ENCODE data around the gene PRIM1. TPM values are rescaled to one million over a fixed set of nuclear protein-coding genes. Genes with fewer than 3 reads are reported as not detected.
"Not testable (repeated sequence)": the region's sequence is repeated elsewhere in the genome, so short reads cannot be mapped to it uniquely, and the experiment has no call there.

The PRIM1 gene
- total and polyA plus RNA-seq, 3 experiments from 2014 or later = 39.6 to 80.5 (median 79.1) TPM

GRCh38 chr12:56758728-56759262 is 6.7 kb upstream of the PRIM1 start:
- no peak overlapping the region for H3K27ac Mint-ChIP-seq
- POLR2A ChIA-PET = no interaction called here

GRCh38 chr12:56757971-56758370 is 5.8 kb upstream of the PRIM1 start:
- H3K4me1 Mint-ChIP-seq; H3K27me3 Mint-ChIP-seq; H3K27ac Mint-ChIP-seq; H3K27ac ChIP-seq (ENCODE audit: low read depth, low read length); H3K36me3 Mint-ChIP-seq; H3K36me3 ChIP-seq (ENCODE audit: insufficient read depth, low read length); H3K27me3 ChIP-seq (ENCODE audit: insufficient read depth, low read length, poor library complexity, severe bottlenecking); H3K9me3 Mint-ChIP-seq; H3K4me3 ChIP-seq (ENCODE audit: low read length); H3K4me3 Mint-ChIP-seq; POLR2A ChIA-PET; H3K9me3 ChIP-seq (ENCODE audit: low read length); H3K4me1 ChIP-seq (ENCODE audit: insufficient read depth, low read length); DNase-seq: not testable (repeated sequence)
- CTCF ChIA-PET = interaction anchor here (0.7 to 3.3 kb wide), 8 partner anchors 17 to 354 kb away, joined by 3 to 10 read pairs (median 5); partner anchors contain the start of gene STAT6

More at GRCh38 chr12:56758728-56759262, 6.7 kb upstream of the PRIM1 start:
- Histone ChIP-seq H3K27me3 (ENCODE audit: insufficient read depth, low read length, poor library complexity, severe bottlenecking) (no peaks in the 10 kb centered on the region), H3K9me3 (ENCODE audit: low read length) (no peaks in the 10 kb centered on the region), H3K36me3 (ENCODE audit: insufficient read depth, low read length) (no peaks in the 10 kb centered on the region), H3K27ac (ENCODE audit: low read depth, low read length) (no peak overlapping the region), H3K4me1 (ENCODE audit: insufficient read depth, low read length) (no peaks in the 10 kb centered on the region), H3K4me3 (ENCODE audit: low read length) (no peak overlapping the region)
- Mint-ChIP-seq H3K4me3 (no peak overlapping the region), H3K4me1 (peaks cover 0 to 2% (median 2%) of the 10 kb centered on the region in 3 donors), H3K9me3 (peaks cover 0 to 5% (median 5%) of the 10 kb centered on the region in 5 donors), H3K27me3 (peaks cover 4 to 5% of the 10 kb centered on the region in 2 donors), H3K36me3 (peaks cover 0 to 4% (median 0%) of the 10 kb centered on the region in 3 donors)
- CTCF ChIA-PET = interaction anchor here (1.0 to 2.0 kb wide), 4 partner anchors 11 to 353 kb away, joined by 3 to 9 read pairs (median 4); partner anchors contain the start of gene STAT6
- DNase-seq = no peak

GRCh38 chr12:56753566-56753965 is 1.4 kb upstream of the PRIM1 start:
- ChIA-PET POLR2A (interaction anchor here (0.7 to 1.7 kb wide), 2 partner anchors 28 to 999 kb away, joined by 4 to 6 read pairs; partner anchors contain the start of gene CDK4), CTCF (interaction anchor here (0.7 to 4.2 kb wide), 6 partner anchors 11 to 248 kb away, joined by 3 to 19 read pairs (median 3); partner anchors contain the start of gene NACA)
- H3K36me3 ChIP-seq (ENCODE audit: insufficient read depth, low read length) = no peaks in the 10 kb centered on the region
- H3K27ac ChIP-seq (ENCODE audit: low read depth, low read length) = no peak overlapping the region
- peaks cover 0 to 19% (median 9%) of the 10 kb centered on the region in 3 donors for H3K36me3 Mint-ChIP-seq
- peaks cover 0 to under 1% (median 0%) of the 10 kb centered on the region in 5 donors for H3K9me3 Mint-ChIP-seq
- H3K27me3 Mint-ChIP-seq = no peaks in the 10 kb centered on the region
- H3K9me3 ChIP-seq (ENCODE audit: low read length) = no peaks in the 10 kb centered on the region
- H3K4me3 Mint-ChIP-seq = peak overlapping the region; percentile 20 to 92 (median 57)
- H3K4me1 Mint-ChIP-seq = peaks cover 22 to 32% (median 31%) of the 10 kb centered on the region in 3 donors
- no peaks in the 10 kb centered on the region for H3K4me1 ChIP-seq (ENCODE audit: insufficient read depth, low read length)
- no peak for DNase-seq
- H3K4me3 ChIP-seq (ENCODE audit: low read length) = no peak overlapping the region
- H3K27ac Mint-ChIP-seq = peak overlapping the region in 3 of 8 donors; percentile 7 to 72 (median 69)
- no peaks in the 10 kb centered on the region for H3K27me3 ChIP-seq (ENCODE audit: insufficient read depth, low read length, poor library complexity, severe bottlenecking)

GRCh38 chr12:56750596-56750995 is 1.5 kb downstream of the PRIM1 start:
- not testable (repeated sequence) for H3K27me3 Mint-ChIP-seq; H3K27me3 ChIP-seq (ENCODE audit: insufficient read depth, low read length, poor library complexity, severe bottlenecking); H3K9me3 Mint-ChIP-seq; H3K4me3 ChIP-seq (ENCODE audit: low read length); H3K9me3 ChIP-seq (ENCODE audit: low read length); DNase-seq; H3K4me1 ChIP-seq (ENCODE audit: insufficient read depth, low read length); H3K27ac ChIP-seq (ENCODE audit: low read depth, low read length)
- Mint-ChIP-seq H3K4me1 (peaks cover 24 to 42% (median 41%) of the 10 kb centered on the region in 3 donors), H3K27ac (peak overlapping the region in 3 of 8 donors; percentile 1 to 96 (median 69)), H3K36me3 (peaks cover 6 to 42% (median 23%) of the 10 kb centered on the region in 3 donors), H3K4me3 (peak overlapping the region in 4 of 7 donors; percentile 15 to 98 (median 86))
- ChIA-PET CTCF (interaction anchor here (0.9 to 1.6 kb wide), 2 partner anchors 115 to 238 kb away, joined by 3 to 4 read pairs; no protein-coding TSS in a partner anchor), POLR2A (interaction anchor here (1.0 to 1.2 kb wide), 2 partner anchors 63 to 66 kb away, joined by 4 read pairs; partner anchors contain the start of gene PTGES3)
- peaks cover 21% of the 10 kb centered on the region for H3K36me3 ChIP-seq (ENCODE audit: insufficient read depth, low read length)

- Histone ChIP-seq H3K9me3 (ENCODE audit: low read length) (no peaks in the 10 kb centered on the region), H3K4me1 (ENCODE audit: insufficient read depth, low read length) (no peaks in the 10 kb centered on the region), H3K27me3 (ENCODE audit: insufficient read depth, low read length, poor library complexity, severe bottlenecking) (no peaks in the 10 kb centered on the region), H3K36me3 (ENCODE audit: insufficient read depth, low read length) (peaks cover 21% of the 10 kb centered on the region), H3K4me3 (ENCODE audit: low read length) (no peak overlapping the region), H3K27ac (ENCODE audit: low read depth, low read length) (no peak overlapping the region)
- ChIA-PET CTCF (interaction anchor here (1.6 kb wide), 1 partner anchor 238 kb away, joined by 4 read pairs; no protein-coding TSS in a partner anchor), POLR2A (no interaction called here)
- peak overlapping the region; percentile 10 to 75 (median 45) for H3K4me3 Mint-ChIP-seq
- no peaks in the 10 kb centered on the region for H3K27me3 Mint-ChIP-seq
- peaks cover 24 to 42% (median 41%) of the 10 kb centered on the region in 3 donors for H3K4me1 Mint-ChIP-seq
- peak overlapping the region; percentile 1 to 92 (median 55) for H3K27ac Mint-ChIP-seq
- no peak for DNase-seq
- peaks cover 6 to 47% (median 23%) of the 10 kb centered on the region in 3 donors for H3K36me3 Mint-ChIP-seq
- no peaks in the 10 kb centered on the region for H3K9me3 Mint-ChIP-seq
These were observed 2.3 kb downstream of the PRIM1 start for GRCh38 chr12:56749853-56750252.

- Histone ChIP-seq H3K27ac (ENCODE audit: low read depth, low read length) (no peak overlapping the region), H3K36me3 (ENCODE audit: insufficient read depth, low read length) (peaks cover 23% of the 10 kb centered on the region), H3K4me3 (ENCODE audit: low read length) (no peak overlapping the region), H3K27me3 (ENCODE audit: insufficient read depth, low read length, poor library complexity, severe bottlenecking) (no peaks in the 10 kb centered on the region), H3K4me1 (ENCODE audit: insufficient read depth, low read length) (no peaks in the 10 kb centered on the region), H3K9me3 (ENCODE audit: low read length) (no peaks in the 10 kb centered on the region)
- no peak for DNase-seq
- CTCF ChIA-PET = interaction anchor here (1.5 kb wide), 1 partner anchor 8 kb away, joined by 3 read pairs; no protein-coding TSS in a partner anchor
- Mint-ChIP-seq H3K4me1 (peaks cover 24 to 42% (median 41%) of the 10 kb centered on the region in 3 donors), H3K4me3 (peak overlapping the region in 2 of 7 donors; percentile 10 to 75), H3K27me3 (no peaks in the 10 kb centered on the region), H3K36me3 (peaks cover 6 to 52% (median 23%) of the 10 kb centered on the region in 3 donors), H3K9me3 (no peaks in the 10 kb centered on the region), H3K27ac (peak overlapping the region in 2 of 8 donors; percentile 29 to 87)
- POLR2A ChIA-PET = no interaction called here
These were observed 2.8 kb downstream of the PRIM1 start for GRCh38 chr12:56749359-56749758.

- H3K4me3 ChIP-seq (ENCODE audit: low read length) = no peak overlapping the region
- Mint-ChIP-seq H3K27me3 (no peaks in the 10 kb centered on the region), H3K4me1 (peaks cover 25 to 26% (median 25%) of the 10 kb centered on the region in 3 donors), H3K27ac (peak overlapping the region in 1 of 8 donors; percentile 60), H3K9me3 (no peaks in the 10 kb centered on the region), H3K36me3 (peaks cover 0 to 53% (median 7%) of the 10 kb centered on the region in 3 donors), H3K4me3 (no peak overlapping the region)
- ChIA-PET POLR2A (interaction anchor here (1.5 kb wide), 1 partner anchor 40 kb away, joined by 3 read pairs; the partner anchor contains the start of gene PTGES3), CTCF (no interaction called here)
- H3K27me3 ChIP-seq (ENCODE audit: insufficient read depth, low read length, poor library complexity, severe bottlenecking) = no peaks in the 10 kb centered on the region
- no peak overlapping the region for H3K27ac ChIP-seq (ENCODE audit: low read depth, low read length)
- DNase-seq = no peak
- peaks cover 18% of the 10 kb centered on the region for H3K4me1 ChIP-seq (ENCODE audit: insufficient read depth, low read length)
- H3K9me3 ChIP-seq (ENCODE audit: low read length) = no peaks in the 10 kb centered on the region
- peaks cover 18% of the 10 kb centered on the region for H3K36me3 ChIP-seq (ENCODE audit: insufficient read depth, low read length)
These were observed 23.8 kb downstream of the PRIM1 start for GRCh38 chr12:56728139-56728861.

All from CD8-positive, alpha-beta memory T cell (primary cell).